Measurements from ENCODE around the gene SLX4IP. TPM values are rescaled to one million over a fixed set of nuclear protein-coding genes. Genes with fewer than 3 reads are reported as not detected.

SLX4IP gene
- total RNA-seq, 2 experiments from 2014 or later: 4.9 to 5.2 TPM

DNA sequence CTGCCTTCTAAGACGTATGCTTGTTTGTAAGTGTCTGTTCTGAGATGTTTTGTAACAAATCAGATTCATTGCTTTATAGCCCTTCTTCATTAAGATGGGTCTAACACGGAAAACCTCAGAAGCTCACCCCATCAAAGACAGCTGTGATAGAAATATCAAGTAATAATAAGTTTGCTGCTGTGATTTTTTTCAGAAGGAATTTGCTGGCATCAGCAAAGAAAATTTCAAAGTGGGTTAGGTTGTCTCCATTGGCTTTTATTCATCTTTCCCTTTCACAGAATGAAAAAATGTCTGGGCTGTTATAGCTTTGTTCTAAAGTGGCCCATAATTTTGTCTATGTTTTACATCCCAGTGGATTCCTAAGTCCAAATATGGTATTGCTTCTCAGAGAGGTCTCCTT is 81.4 kb downstream of the SLX4IP start:
- Mint-ChIP-seq H3K4me1 (ENCODE audit: low read depth) (peaks cover 40% of the 10 kb centered on the region), H3K27ac (no peak overlapping the region), H3K4me3 (no peak overlapping the region), H3K9me3 (no peaks in the 10 kb centered on the region), H3K36me3 (ENCODE audit: low read depth) (peaks cover 5% of the 10 kb centered on the region), H3K27me3 (ENCODE audit: low read depth) (no peaks in the 10 kb centered on the region)
- intact Hi-C loops (cut with micrococcal nuclease): no loop called here
- DNase-seq: no peak
- CTCF ChIA-PET: interaction anchor here (0.9 kb wide), 1 partner anchor 89 kb away, joined by 4 read pairs; no protein-coding TSS in a partner anchor

- no peak overlapping the region for H3K4me3 Mint-ChIP-seq
- intact Hi-C loops (cut with micrococcal nuclease): loop anchor here (1.0 to 2.0 kb wide), 3 partner anchors 8 to 79 kb away; no protein-coding TSS in a partner anchor
- H3K4me1 Mint-ChIP-seq (ENCODE audit: low read depth): peaks cover 30% of the 10 kb centered on the region
- H3K27me3 Mint-ChIP-seq (ENCODE audit: low read depth): no peaks in the 10 kb centered on the region
- CTCF ChIA-PET: no interaction called here
- peak; percentile 21 for DNase-seq
- H3K9me3 Mint-ChIP-seq: no peaks in the 10 kb centered on the region
- H3K36me3 Mint-ChIP-seq (ENCODE audit: low read depth): peaks cover 7% of the 10 kb centered on the region
- no peak overlapping the region for H3K27ac Mint-ChIP-seq
Observed at GRCh38 chr20:10519361-10520046, 84.4 kb downstream of the SLX4IP start.

- intact Hi-C loops (cut with micrococcal nuclease): loop anchor here (1.0 to 2.0 kb wide), 2 partner anchors 9 to 78 kb away; no protein-coding TSS in a partner anchor
Observed at GRCh38 chr20:10520528-10520927, 85.4 kb downstream of the SLX4IP start.

GRCh38 chr20:10521068-10521831 is 86.1 kb downstream of the SLX4IP start:
- no peak overlapping the region for H3K27ac Mint-ChIP-seq
- H3K4me1 Mint-ChIP-seq (ENCODE audit: low read depth): peaks cover 27% of the 10 kb centered on the region
- no peak for DNase-seq
- intact Hi-C loops (cut with micrococcal nuclease): loop anchor here (2.0 kb wide), 1 partner anchor 78 kb away; no protein-coding TSS in a partner anchor
- H3K9me3 Mint-ChIP-seq: no peaks in the 10 kb centered on the region
- no peaks in the 10 kb centered on the region for H3K27me3 Mint-ChIP-seq (ENCODE audit: low read depth)
- CTCF ChIA-PET: no interaction called here
- peaks cover 13% of the 10 kb centered on the region for H3K36me3 Mint-ChIP-seq (ENCODE audit: low read depth)
- no peak overlapping the region for H3K4me3 Mint-ChIP-seq

More at GRCh38 chr20:10520528-10520927, 85.4 kb downstream of the SLX4IP start:
- Mint-ChIP-seq H3K27me3 (ENCODE audit: low read depth) (no peaks in the 10 kb centered on the region), H3K27ac (no peak overlapping the region), H3K9me3 (no peaks in the 10 kb centered on the region), H3K4me3 (no peak overlapping the region), H3K36me3 (ENCODE audit: low read depth) (peaks cover 7% of the 10 kb centered on the region), H3K4me1 (ENCODE audit: low read depth) (peaks cover 30% of the 10 kb centered on the region)
- DNase-seq: no peak
- CTCF ChIA-PET: no interaction called here

- H3K9me3 Mint-ChIP-seq: no peaks in the 10 kb centered on the region
- H3K27ac Mint-ChIP-seq: no peak overlapping the region
- H3K4me1 Mint-ChIP-seq (ENCODE audit: low read depth): peaks cover 27% of the 10 kb centered on the region
- H3K27me3 Mint-ChIP-seq (ENCODE audit: low read depth): no peaks in the 10 kb centered on the region
- no peak for DNase-seq
- no peak overlapping the region for H3K4me3 Mint-ChIP-seq
- intact Hi-C loops (cut with micrococcal nuclease): loop anchor here (2.0 kb wide), 1 partner anchor 77 kb away; no protein-coding TSS in a partner anchor
- CTCF ChIA-PET: no interaction called here
- H3K36me3 Mint-ChIP-seq (ENCODE audit: low read depth): peaks cover 13% of the 10 kb centered on the region
Observed at GRCh38 chr20:10521836-10522235, 86.7 kb downstream of the SLX4IP start.

DNA sequence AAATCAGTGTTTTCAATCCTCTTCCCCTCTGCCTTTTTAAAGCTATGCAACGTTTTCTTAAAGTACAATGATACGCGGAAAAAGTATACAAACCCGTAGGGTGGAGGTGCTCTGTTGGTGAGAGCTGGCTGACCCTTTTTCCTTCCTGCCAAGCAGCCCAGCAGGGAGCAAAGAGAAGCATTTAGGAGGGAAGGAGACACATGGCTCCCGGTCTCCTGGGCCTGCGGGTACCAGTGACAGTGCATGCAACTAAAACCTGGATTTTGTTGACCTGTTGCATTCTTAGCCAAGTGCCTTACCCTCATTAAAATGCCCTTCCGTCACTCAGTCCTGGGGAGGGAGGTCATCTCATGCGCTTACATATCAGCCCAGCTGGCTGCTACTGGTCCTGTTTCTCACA is 87.2 kb downstream of the SLX4IP start:
- Mint-ChIP-seq H3K9me3 (no peaks in the 10 kb centered on the region), H3K36me3 (ENCODE audit: low read depth) (peaks cover 13% of the 10 kb centered on the region), H3K4me3 (no peak overlapping the region), H3K4me1 (ENCODE audit: low read depth) (peaks cover 27% of the 10 kb centered on the region), H3K27ac (no peak overlapping the region), H3K27me3 (ENCODE audit: low read depth) (no peaks in the 10 kb centered on the region)
- intact Hi-C loops (cut with micrococcal nuclease): no loop called here
- CTCF ChIA-PET: no interaction called here
- DNase-seq: no peak

GRCh38 chr20:10523443-10523842 is 88.3 kb downstream of the SLX4IP start:
- H3K4me1 Mint-ChIP-seq (ENCODE audit: low read depth): peaks cover 27% of the 10 kb centered on the region
- CTCF ChIA-PET: no interaction called here

DNA sequence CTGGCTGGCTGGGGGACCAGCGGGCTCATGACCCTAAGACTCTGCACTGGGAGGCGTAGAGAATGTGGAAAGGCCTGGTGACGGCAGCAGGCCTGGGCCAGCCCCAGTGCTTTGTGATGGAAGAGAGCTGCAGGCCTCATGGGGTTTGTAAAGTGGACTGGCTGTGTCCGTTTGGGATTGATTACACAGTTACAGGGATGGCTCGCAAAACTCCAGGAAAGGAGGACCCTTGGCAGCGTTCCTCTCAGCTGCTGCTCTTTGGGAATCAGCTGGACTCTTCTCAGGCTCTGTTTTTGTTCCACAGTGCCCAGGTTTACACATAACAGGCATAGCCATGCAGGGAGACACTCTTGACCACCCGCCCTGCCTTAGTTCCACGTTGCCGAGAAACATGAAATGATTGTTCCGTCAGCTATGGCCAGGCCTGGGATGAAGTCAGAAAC is 89.0 kb downstream of the SLX4IP start:
- CTCF ChIA-PET: no interaction called here
- Mint-ChIP-seq H3K27ac (no peak overlapping the region), H3K4me1 (ENCODE audit: low read depth) (peaks cover 27% of the 10 kb centered on the region), H3K4me3 (no peak overlapping the region), H3K9me3 (no peaks in the 10 kb centered on the region), H3K27me3 (ENCODE audit: low read depth) (no peaks in the 10 kb centered on the region), H3K36me3 (ENCODE audit: low read depth) (peaks cover 13% of the 10 kb centered on the region)
- intact Hi-C loops (cut with micrococcal nuclease): no loop called here
- DNase-seq: no peak

More at GRCh38 chr20:10523443-10523842, 88.3 kb downstream of the SLX4IP start:
- Mint-ChIP-seq H3K9me3 (no peaks in the 10 kb centered on the region), H3K4me3 (no peak overlapping the region), H3K27me3 (ENCODE audit: low read depth) (no peaks in the 10 kb centered on the region), H3K27ac (no peak overlapping the region), H3K36me3 (ENCODE audit: low read depth) (peaks cover 13% of the 10 kb centered on the region)
- intact Hi-C loops (cut with micrococcal nuclease): no loop called here
- DNase-seq: no peak

GRCh38 chr20:10524643-10525042 is 89.5 kb downstream of the SLX4IP start:
- intact Hi-C loops (cut with micrococcal nuclease): no loop called here
- CTCF ChIA-PET: no interaction called here
- Mint-ChIP-seq H3K36me3 (ENCODE audit: low read depth) (peaks cover 10% of the 10 kb centered on the region), H3K27ac (no peak overlapping the region), H3K27me3 (ENCODE audit: low read depth) (no peaks in the 10 kb centered on the region), H3K4me3 (no peak overlapping the region), H3K9me3 (no peaks in the 10 kb centered on the region), H3K4me1 (ENCODE audit: low read depth) (peaks cover 21% of the 10 kb centered on the region)
- DNase-seq: no peak

DNA sequence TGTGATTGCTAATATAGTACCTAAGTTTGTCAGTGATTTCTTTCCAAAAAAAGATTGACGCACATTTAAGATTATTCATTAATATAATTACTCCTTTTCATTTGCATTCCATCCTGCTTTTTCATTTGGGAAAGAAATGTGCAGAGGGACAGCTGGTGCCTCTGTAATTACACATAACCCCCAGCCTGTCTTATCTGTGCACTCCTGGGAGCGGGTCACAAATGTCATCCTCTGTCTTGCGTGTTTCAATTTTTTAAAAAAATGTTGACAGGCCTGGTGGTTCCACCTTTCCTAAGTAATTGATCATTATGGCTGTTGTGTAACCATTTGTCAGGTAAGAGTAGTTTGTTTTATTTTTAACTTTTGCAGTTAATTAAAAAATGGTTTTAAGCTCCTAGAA is 92.7 kb downstream of the SLX4IP start:
- Mint-ChIP-seq H3K36me3 (ENCODE audit: low read depth) (peaks cover 14% of the 10 kb centered on the region), H3K4me1 (ENCODE audit: low read depth) (peaks cover 12% of the 10 kb centered on the region), H3K27ac (no peak overlapping the region), H3K9me3 (no peaks in the 10 kb centered on the region), H3K27me3 (ENCODE audit: low read depth) (no peaks in the 10 kb centered on the region), H3K4me3 (no peak overlapping the region)
- CTCF ChIA-PET: no interaction called here
- intact Hi-C loops (cut with micrococcal nuclease): no loop called here
- DNase-seq: no peak

DNA sequence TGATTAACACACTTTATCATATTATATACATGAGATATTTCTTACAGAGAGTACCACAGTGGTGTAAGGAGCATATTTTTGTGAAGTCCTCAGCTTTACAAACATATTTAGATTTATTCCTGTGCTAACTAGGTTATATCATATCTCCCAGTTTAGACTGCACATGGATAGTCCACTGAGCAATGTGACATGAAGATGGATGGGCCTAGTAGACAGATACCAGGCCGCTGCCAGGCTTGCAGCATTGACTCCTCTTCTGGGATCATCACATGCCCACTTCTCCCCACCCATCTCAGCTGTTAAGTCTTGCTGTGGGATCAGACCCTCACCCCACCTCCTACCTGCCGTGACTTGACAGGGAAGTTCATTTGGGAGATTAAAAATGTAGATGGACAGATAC is 95.8 kb downstream of the SLX4IP start:
- Mint-ChIP-seq H3K9me3 (no peaks in the 10 kb centered on the region), H3K36me3 (ENCODE audit: low read depth) (peaks cover 6% of the 10 kb centered on the region), H3K4me1 (ENCODE audit: low read depth) (peaks cover 8% of the 10 kb centered on the region), H3K27me3 (ENCODE audit: low read depth) (no peaks in the 10 kb centered on the region), H3K4me3 (no peak overlapping the region), H3K27ac (no peak overlapping the region)
- intact Hi-C loops (cut with micrococcal nuclease): no loop called here
- CTCF ChIA-PET: interaction anchor here (1.1 kb wide), 1 partner anchor 180 kb away, joined by 5 read pairs; no protein-coding TSS in a partner anchor
- DNase-seq: no peak

- Mint-ChIP-seq H3K4me1 (ENCODE audit: low read depth) (peaks cover 8% of the 10 kb centered on the region), H3K27me3 (ENCODE audit: low read depth) (no peaks in the 10 kb centered on the region), H3K9me3 (no peaks in the 10 kb centered on the region), H3K36me3 (ENCODE audit: low read depth) (peaks cover 4% of the 10 kb centered on the region), H3K4me3 (no peak overlapping the region), H3K27ac (no peak overlapping the region)
- intact Hi-C loops (cut with micrococcal nuclease): no loop called here
- CTCF ChIA-PET: interaction anchor here (0.6 to 1.1 kb wide), 2 partner anchors 42 to 181 kb away, joined by 5 to 7 read pairs; no protein-coding TSS in a partner anchor
- no peak for DNase-seq
Observed at GRCh38 chr20:10531848-10532247, 96.7 kb downstream of the SLX4IP start.
